Smooth muscle cell (in vitro differentiated cells): ENCODE data around the gene ADNP. TPM values are rescaled to one million over a fixed set of nuclear protein-coding genes. Genes with fewer than 3 reads are reported as not detected.

Source experiments
- DNase-seq: peaks from one replicate; lab custom pipeline; 2025; ENCODE audit not compliant: unreplicated experiment; lab: John Stamatoyannopoulos, UW
- H2AFZ ChIP-seq: fragments of 200-600 bp; sonication (generic); 2 replicates; pipeline ENCODE4 v1.6.0; 2016; ENCODE audit warnings: antibody characterized with exemption, low read depth, mild to moderate bottlenecking
- H3F3A ChIP-seq: fragments of 200-600 bp; sonication (generic); 2 replicates; pipeline ENCODE4 v1.6.0; 2017; ENCODE audit warnings: antibody characterized with exemption, low read depth
- H3K27ac ChIP-seq: fragments of 200-600 bp; sonication (generic); 2 replicates; pipeline ENCODE4 v1.5.1; 2016; ENCODE audit warnings: low read depth, mild to moderate bottlenecking
- H3K27me3 ChIP-seq: fragments of 200-600 bp; sonication (generic); 2 replicates; pipeline ENCODE4 v1.6.1; 2016; ENCODE audit warnings: low read depth, mild to moderate bottlenecking
- H3K36me3 ChIP-seq: fragments of 200-600 bp; sonication (generic); 2 replicates; pipeline ENCODE4 v1.5.1; 2016; ENCODE audit warnings: low read depth
- H3K4me1 ChIP-seq: fragments of 200-600 bp; sonication (generic); 2 replicates; pipeline ENCODE4 v1.5.1; 2016; ENCODE audit warnings: low read depth
- H3K4me2 ChIP-seq: fragments of 200-600 bp; sonication (generic); 2 replicates; pipeline ENCODE4 v1.6.0; 2016; ENCODE audit warnings: mild to moderate bottlenecking
- H3K4me3 ChIP-seq: fragments of 200-600 bp; sonication (generic); 2 replicates; pipeline ENCODE4 v1.5.1; 2016; ENCODE audit warnings: mild to moderate bottlenecking
- H3K79me2 ChIP-seq: fragments of 200-600 bp; sonication (generic); 2 replicates; pipeline ENCODE4 v1.6.0; 2016; ENCODE audit warnings: low read depth, mild to moderate bottlenecking
- H3K9ac ChIP-seq: fragments of 200-600 bp; sonication (generic); 2 replicates; pipeline ENCODE4 v1.6.0; 2016; ENCODE audit warnings: low read depth
- H3K9me3 ChIP-seq: fragments of 200-600 bp; sonication (generic); replicated peaks from 2 replicates; pipeline ENCODE4 v1.5.1; 2016; ENCODE audit warnings: low read depth
- H4K20me1 ChIP-seq: fragments of 200-600 bp; sonication (generic); 2 replicates; pipeline ENCODE4 v1.6.0; 2016; ENCODE audit warnings: low read depth
- CTCF ChIP-seq: fragments of 200-600 bp; sonication (generic); IDR thresholded peaks from 2 replicates; pipeline ENCODE4 v1.5.1; 2017; ENCODE audit warnings: borderline replicate concordance, mild to moderate bottlenecking, antibody characterized with exemption; ENCODE audit not compliant: insufficient read depth, poor library complexity, severe bottlenecking
- WGBS: methylation state at CpG from one replicate; pipeline ENCODE4 v1.1.7; 2016; ENCODE audit warnings: low lambda C conversion rate; 5-methylcytosine and 5-hydroxymethylcytosine counted together
- polyA plus RNA-seq: library from polyadenylated mRNA; unstranded; fragments of >200 nt; fragmentation: Nextera tagmentation; extraction: Ambion mirVana; gene quantifications from 2 replicates; pipeline ENCODE4 v1.2.1, GENCODE V29; 2016
- total RNA-seq: library from RNA; depleted of rRNA; stranded (reverse); fragments of >200 nt; gene quantifications from 2 replicates; pipeline ENCODE4 v1.2.3, GENCODE V29; 2014

Gene ADNP
- total and polyA plus RNA-seq, 2 experiments from 2014 or later: 14.2 to 57.4 TPM

DNA sequence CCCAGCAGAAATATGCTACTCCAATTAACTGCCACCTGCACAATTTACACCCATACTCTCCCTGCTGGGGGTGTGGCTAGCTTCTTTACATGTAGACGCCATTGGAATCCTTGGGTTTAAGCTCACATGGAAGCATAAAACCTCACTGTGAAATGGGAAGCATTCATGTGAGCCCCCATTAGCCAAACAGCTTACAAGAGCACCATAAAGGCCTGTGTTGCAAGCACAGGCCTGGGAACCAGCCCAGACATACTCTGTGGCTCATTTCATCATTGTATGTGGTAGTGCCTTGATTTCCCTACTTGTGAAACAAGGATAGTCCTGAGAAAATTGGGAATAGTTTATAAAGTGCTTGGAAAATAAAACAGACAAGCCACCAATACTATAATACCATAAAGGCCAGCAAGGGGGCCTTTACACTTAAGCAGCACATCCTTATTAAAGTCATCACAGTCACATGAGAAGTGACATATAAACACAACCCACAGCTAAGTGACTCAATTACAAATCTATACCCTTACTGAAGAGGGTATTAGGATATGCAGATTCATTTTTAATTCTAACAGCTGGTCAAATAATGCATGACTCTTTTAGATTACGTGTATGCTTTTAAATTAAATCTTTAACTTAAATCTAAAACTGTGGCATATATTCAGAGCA, 6.8 kb downstream of the ADNP start:
- peaks cover 17% of the 10 kb centered on the region for H3F3A ChIP-seq
- DNase-seq: no peak
- H2AFZ ChIP-seq: no peak overlapping the region
- H3K9me3 ChIP-seq: no peaks in the 10 kb centered on the region
- H3K9ac ChIP-seq: no peak overlapping the region
- no peaks in the 10 kb centered on the region for H3K36me3 ChIP-seq
- no peaks in the 10 kb centered on the region for H3K27me3 ChIP-seq
- H3K4me2 ChIP-seq: peak overlapping the region; percentile 3
- H4K20me1 ChIP-seq: peaks cover 100% of the 10 kb centered on the region
- no peak overlapping the region for H3K4me3 ChIP-seq
- WGBS: 80% methylated on average over 2 of the region's 2 CpGs
- peak overlapping the region; percentile 38 for H3K27ac ChIP-seq
- H3K79me2 ChIP-seq: peaks cover 100% of the 10 kb centered on the region
- H3K4me1 ChIP-seq: peaks cover 39% of the 10 kb centered on the region
- TF ChIP-seq CTCF: no peak

GRCh38 chr20:50921803-50922501, 9.3 kb downstream of the ADNP start:
- Histone ChIP-seq H3K4me1 (peaks cover 22% of the 10 kb centered on the region), H3K79me2 (peaks cover 100% of the 10 kb centered on the region), H4K20me1 (peaks cover 100% of the 10 kb centered on the region), H2AFZ (no peak overlapping the region), H3K4me2 (no peak overlapping the region), H3K9me3 (no peaks in the 10 kb centered on the region), H3K9ac (peak overlapping the region; percentile 33), H3K27me3 (no peaks in the 10 kb centered on the region), H3K27ac (peak overlapping the region; percentile 62), H3F3A (peaks cover 20% of the 10 kb centered on the region), H3K4me3 (no peak overlapping the region), H3K36me3 (no peaks in the 10 kb centered on the region)
- 90% methylated on average over 8 of the region's 8 CpGs for WGBS
- DNase-seq: no peak
- no peak for TF ChIP-seq CTCF

GRCh38 chr20:50920997-50921396, 10.2 kb downstream of the ADNP start:
- Histone ChIP-seq H3K79me2 (peaks cover 100% of the 10 kb centered on the region), H3K9ac (peak overlapping the region; percentile 33), H4K20me1 (peaks cover 100% of the 10 kb centered on the region), H3K9me3 (no peaks in the 10 kb centered on the region), H3K36me3 (no peaks in the 10 kb centered on the region), H2AFZ (no peak overlapping the region), H3K4me3 (no peak overlapping the region), H3F3A (peaks cover 20% of the 10 kb centered on the region), H3K4me1 (peaks cover 20% of the 10 kb centered on the region), H3K27ac (peak overlapping the region; percentile 62), H3K4me2 (no peak overlapping the region), H3K27me3 (no peaks in the 10 kb centered on the region)
- DNase-seq: no peak
- no peak for TF ChIP-seq CTCF
